Measurements from ENCODE around the gene WDFY4.

Gene WDFY4

DNA sequence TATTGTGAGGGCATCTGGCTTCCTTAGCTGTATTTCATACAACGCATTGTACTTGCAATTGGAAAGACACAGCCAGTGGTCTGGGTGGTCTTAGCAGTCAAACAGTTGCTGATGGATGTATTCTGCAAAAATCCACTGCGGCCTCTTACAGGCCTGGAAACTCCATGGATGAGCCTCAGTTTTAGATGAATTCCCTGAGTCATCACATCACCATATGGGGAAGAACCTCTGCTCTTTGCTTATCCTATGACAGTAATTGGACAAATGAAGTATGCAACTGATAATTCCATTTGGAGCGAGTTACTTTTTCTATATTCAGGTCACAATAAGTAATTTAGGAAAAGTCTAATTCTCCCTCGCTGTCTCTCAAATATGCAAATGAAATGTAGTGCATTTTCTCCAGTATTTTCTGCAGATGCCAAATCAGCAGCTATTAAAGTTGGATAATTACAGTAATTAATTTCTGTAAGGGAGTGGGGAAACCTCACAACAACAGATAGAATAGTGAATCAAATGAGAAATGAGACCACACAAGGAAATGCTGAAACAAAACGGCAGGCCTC, 78.8 kb downstream of the WDFY4 start:
- TF ChIP-seq, protein P1, sequence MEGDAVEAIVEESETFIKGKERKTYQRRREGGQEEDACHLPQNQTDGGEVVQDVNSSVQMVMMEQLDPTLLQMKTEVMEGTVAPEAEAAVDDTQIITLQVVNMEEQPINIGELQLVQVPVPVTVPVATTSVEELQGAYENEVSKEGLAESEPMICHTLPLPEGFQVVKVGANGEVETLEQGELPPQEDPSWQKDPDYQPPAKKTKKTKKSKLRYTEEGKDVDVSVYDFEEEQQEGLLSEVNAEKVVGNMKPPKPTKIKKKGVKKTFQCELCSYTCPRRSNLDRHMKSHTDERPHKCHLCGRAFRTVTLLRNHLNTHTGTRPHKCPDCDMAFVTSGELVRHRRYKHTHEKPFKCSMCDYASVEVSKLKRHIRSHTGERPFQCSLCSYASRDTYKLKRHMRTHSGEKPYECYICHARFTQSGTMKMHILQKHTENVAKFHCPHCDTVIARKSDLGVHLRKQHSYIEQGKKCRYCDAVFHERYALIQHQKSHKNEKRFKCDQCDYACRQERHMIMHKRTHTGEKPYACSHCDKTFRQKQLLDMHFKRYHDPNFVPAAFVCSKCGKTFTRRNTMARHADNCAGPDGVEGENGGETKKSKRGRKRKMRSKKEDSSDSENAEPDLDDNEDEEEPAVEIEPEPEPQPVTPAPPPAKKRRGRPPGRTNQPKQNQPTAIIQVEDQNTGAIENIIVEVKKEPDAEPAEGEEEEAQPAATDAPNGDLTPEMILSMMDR (IDR thresholded peaks at IDR 0.05), result no peak
- H3K27me3 ChIP-seq, result no peaks in the 10 kb centered on the region
- DNase-seq, result no peak
- peaks cover 0 to 12% (median 0%) of the 10 kb centered on the region in 4 donors for H3K4me1 ChIP-seq
- H3K9me3 ChIP-seq, result no peaks in the 10 kb centered on the region
- no peak overlapping the region for H3K27ac ChIP-seq
- H3K36me3 ChIP-seq, result no peaks in the 10 kb centered on the region
- intact Hi-C loops (cut with DNase I; ENCODE audit: low total_unique reads), result no loop called here
- H3K4me3 ChIP-seq, result no peak overlapping the region

DNA sequence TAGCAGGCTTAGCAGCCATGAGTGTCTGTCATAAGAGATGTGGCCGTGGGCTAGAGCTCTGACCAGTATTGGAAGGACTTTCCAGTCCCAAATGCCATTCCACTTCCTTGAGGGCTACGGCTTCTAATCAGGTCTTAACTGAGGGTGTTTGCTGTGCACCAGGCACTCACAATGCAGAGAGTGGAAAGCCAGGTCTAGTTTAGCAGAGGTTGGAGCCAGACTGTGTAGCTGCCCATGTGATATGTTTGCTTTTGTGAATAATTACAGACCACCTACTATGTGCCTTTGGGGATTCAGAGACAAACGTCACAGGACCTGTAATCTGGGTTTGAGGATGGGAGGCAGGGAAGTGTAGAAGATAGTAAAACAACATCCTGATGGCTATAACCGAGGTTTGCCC, 79.8 kb downstream of the WDFY4 start:
- Histone ChIP-seq H3K4me3 (no peak overlapping the region), H3K4me1 (peaks cover 0 to 12% (median 0%) of the 10 kb centered on the region in 4 donors), H3K27ac (no peak overlapping the region), H3K9me3 (no peaks in the 10 kb centered on the region), H3K36me3 (no peaks in the 10 kb centered on the region), H3K27me3 (no peaks in the 10 kb centered on the region)
- TF ChIP-seq, protein P1 (IDR thresholded peaks at IDR 0.05), result no peak
- DNase-seq, result no peak
- intact Hi-C loops (cut with DNase I; ENCODE audit: low total_unique reads), result no loop called here

DNA sequence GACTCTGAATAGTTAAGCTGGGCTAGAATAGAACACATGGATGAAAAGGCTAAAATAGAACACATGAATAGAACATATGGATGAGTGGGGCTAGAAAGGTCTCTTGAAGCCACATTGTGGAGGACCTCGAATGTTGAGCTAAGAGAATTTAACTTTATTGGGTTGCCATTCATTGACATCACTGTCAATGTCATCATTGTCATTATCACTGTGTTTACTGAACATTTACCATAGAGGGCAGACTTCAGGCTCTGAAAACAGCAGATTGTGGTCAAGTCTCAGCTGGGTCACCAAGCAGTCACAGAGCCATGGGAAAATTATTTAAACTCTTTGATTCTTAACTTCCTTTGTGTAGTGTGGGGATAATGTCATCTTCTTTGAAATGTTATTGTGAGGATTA, 80.4 kb downstream of the WDFY4 start:
- Histone ChIP-seq H3K27me3 (no peaks in the 10 kb centered on the region), H3K27ac (no peak overlapping the region), H3K4me3 (no peak overlapping the region), H3K9me3 (no peaks in the 10 kb centered on the region), H3K36me3 (no peaks in the 10 kb centered on the region), H3K4me1 (peaks cover 0 to 12% (median 0%) of the 10 kb centered on the region in 4 donors)
- DNase-seq, result no peak
- intact Hi-C loops (cut with DNase I; ENCODE audit: low total_unique reads), result no loop called here
- TF ChIP-seq, protein P1 (IDR thresholded peaks at IDR 0.05), result no peak

DNA sequence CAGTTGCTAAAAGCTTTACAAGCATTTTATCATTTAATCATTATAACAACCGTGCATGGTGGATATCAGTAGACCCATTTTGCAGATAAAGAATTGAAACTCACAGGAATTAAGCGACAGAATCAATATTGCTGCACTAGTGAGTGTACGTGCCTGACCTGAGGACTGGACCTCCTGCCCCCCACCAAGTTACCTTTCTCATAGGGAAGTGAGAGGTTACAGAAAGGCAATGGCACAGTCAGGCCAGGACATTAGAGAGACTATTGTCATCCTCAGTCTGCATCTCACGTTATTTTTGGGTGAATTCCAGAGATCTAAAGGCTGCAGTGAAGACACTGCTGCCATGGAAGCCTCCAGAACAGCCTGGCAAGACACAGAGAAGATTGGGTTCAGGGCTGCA, 80.9 kb downstream of the WDFY4 start:
- Histone ChIP-seq H3K36me3 (no peaks in the 10 kb centered on the region), H3K27ac (no peak overlapping the region), H3K9me3 (no peaks in the 10 kb centered on the region), H3K4me3 (no peak overlapping the region), H3K27me3 (no peaks in the 10 kb centered on the region), H3K4me1 (peaks cover 0 to 12% (median 0%) of the 10 kb centered on the region in 4 donors)
- intact Hi-C loops (cut with DNase I; ENCODE audit: low total_unique reads), result no loop called here
- DNase-seq, result no peak
- TF ChIP-seq, protein P1 (IDR thresholded peaks at IDR 0.05), result no peak

DNA sequence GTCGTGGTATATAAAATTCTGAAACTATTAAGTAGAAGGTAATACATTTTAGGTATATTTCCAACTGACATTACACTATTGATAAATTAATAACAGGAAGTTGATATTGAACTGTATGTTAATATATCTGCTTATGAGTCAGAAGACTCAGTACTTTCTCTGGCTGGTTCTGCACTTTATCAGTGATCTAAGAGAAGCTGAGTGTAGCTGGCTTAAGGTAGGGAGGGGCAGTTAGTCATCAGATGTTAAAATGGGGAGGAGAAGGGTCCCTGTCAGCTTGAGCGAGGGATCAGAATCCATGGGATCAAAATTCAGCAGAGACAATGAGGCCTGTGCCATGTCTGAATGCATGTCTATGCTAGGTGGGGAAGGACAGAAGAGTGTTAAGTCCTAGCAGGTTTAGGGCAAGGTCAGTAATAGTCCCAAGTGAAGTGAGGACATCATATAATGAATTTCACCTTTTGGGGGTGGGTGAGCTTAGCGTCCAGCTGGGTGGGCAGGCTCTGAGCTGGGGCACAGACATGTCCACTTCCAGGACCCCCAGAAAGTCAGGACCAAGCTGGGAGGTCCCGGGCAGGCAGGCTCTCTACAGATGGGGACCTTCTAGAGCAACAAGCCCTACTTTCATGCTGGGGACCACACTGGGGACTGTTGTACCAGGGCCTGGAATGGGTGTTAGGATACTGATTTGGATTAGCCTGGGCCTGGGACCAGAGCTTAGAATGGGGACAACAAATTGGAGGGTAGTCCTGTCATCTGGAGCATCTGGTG, 82.9 kb downstream of the WDFY4 start:
- no peaks in the 10 kb centered on the region for H3K36me3 ChIP-seq
- H3K4me3 ChIP-seq, result no peak overlapping the region
- no peak overlapping the region for H3K27ac ChIP-seq
- intact Hi-C loops (cut with DNase I; ENCODE audit: low total_unique reads), result no loop called here
- H3K9me3 ChIP-seq, result no peaks in the 10 kb centered on the region
- TF ChIP-seq, protein P1 (IDR thresholded peaks at IDR 0.05), result no peak
- DNase-seq, result no peak
- peaks cover 0 to 1% (median 0%) of the 10 kb centered on the region in 4 donors for H3K4me1 ChIP-seq
- no peaks in the 10 kb centered on the region for H3K27me3 ChIP-seq
